ENCODE measurements around the gene SPACA9. TPM values are rescaled to one million over a fixed set of nuclear protein-coding genes. Genes with fewer than 3 reads are reported as not detected.

Gene SPACA9
- 3.1 and 4.1 TPM in 2 replicates for polyA plus RNA-seq (2011; rRNA removed)
- polyA plus RNA-seq (2012; cell fraction: cytosol; rRNA removed) = 4.7 and 5.5 TPM in 2 replicates
- polyA plus RNA-seq (2012; cell fraction: nucleus; rRNA removed) = 3.7 and 3.8 TPM in 2 replicates
- polyA plus RNA-seq (2017; fragmentation: RNase III; extraction: RNeasy Plus Mini Kit Qiagen cat#74134 plus additional on column Dnase treatment) = 3.6 to 4.7 TPM (median 3.7 TPM) in 3 replicates
- polyA minus RNA-seq (2011; rRNA and poly(A)+ RNA removed) = 4.7 and 5.4 TPM in 2 replicates

- no peak for FAIRE-seq
- CTCF ChIA-PET = interaction anchor here (0.6 to 2.7 kb wide), 4 partner anchors 23 to 1121 kb away, joined by 3 to 18 read pairs (median 3); no protein-coding TSS in a partner anchor
- POLR2A ChIA-PET = no interaction called here
- peak within 1 kb of the TSS; percentile 89 to 95 for H3K27ac ChIP-seq
- TF ChIP-seq SMC3 (IDR thresholded peaks at IDR 0.05) (no peak), RCOR1 (IDR thresholded peaks at IDR 0.05; ENCODE audit: low read depth, low read length) (no peak), HEYL (CRISPR knock-in tag; IDR thresholded peaks at IDR 0.05) (no peak), ESRRA (IDR thresholded peaks at IDR 0.05; ENCODE audit: borderline replicate concordance, low read length) (no peak), ZC3H11A (IDR thresholded peaks at IDR 0.05) (no peak), HES2 (IDR thresholded peaks at IDR 0.05) (no peak), RFX5 (IDR thresholded peaks at IDR 0.05) (no peak), CBX8 (IDR thresholded peaks at IDR 0.05) (no peak), NFE2L2 (conservative IDR thresholded peaks at IDR 0.05; ENCODE audit: low read length) (no peak), FOXS1 (CRISPR knock-in tag; IDR thresholded peaks at IDR 0.05) (no peak), E2F6 (IDR thresholded peaks at IDR 0.05; ENCODE audit: borderline replicate concordance, low read depth) (no peak), MAZ (IDR thresholded peaks at IDR 0.05; ENCODE audit: borderline replicate concordance, low read depth, low read length) (no peak), POLR2A (IDR thresholded peaks at IDR 0.05; ENCODE audit: low read length) (no peak; the same call in 1 of the 2 replicates), CEBPB (IDR thresholded peaks at IDR 0.05) (no peak), MYC (IDR thresholded peaks at IDR 0.05; ENCODE audit: borderline replicate concordance, low read length) (no peak), HDAC2 (IDR thresholded peaks at IDR 0.05) (no peak), EHMT2 (IDR thresholded peaks at IDR 0.05; ENCODE audit: low read depth) (no peak), NPAS2 (CRISPR knock-in tag; IDR thresholded peaks at IDR 0.05; ENCODE audit: borderline replicate concordance) (no peak)
- H3K4me1 ChIP-seq = peaks cover 8% of the 10 kb centered on the region; the same call in 1 of the 3 replicates
- H3K9me3 ChIP-seq = no peaks in the 10 kb centered on the region
- 40% methylated on average over 29 of the region's 42 CpGs for WGBS (ENCODE audit: missing lambda C conversion rate)
- peak within 1 kb of the TSS; percentile 97 for H3K4me2 ChIP-seq
- DNase-seq (ENCODE audit: low read depth in 1 of 2, low spot score in 1 of 2) = peak; percentile 63 to 78
- peak; percentile 62 to 82 for ATAC-seq
- peak within 1 kb of the TSS; percentile 97 for H3K4me3 ChIP-seq
These were observed at the start of gene SPACA9 for GRCh38 chr9:132878695-132879456. Gene SPACA9 (plus strand): TSS chr9:132878898. CDS start chr9:132883948, 5,050 bp downstream.

GRCh38 chr9:132832171-132832881 lies 46.4 kb upstream of the SPACA9 start:
- Histone ChIP-seq H3K27ac (no peak overlapping the region), H3K4me2 (no peak overlapping the region), H3K9me3 (no peaks in the 10 kb centered on the region), H3K4me1 (no peaks in the 10 kb centered on the region), H3K4me3 (no peak overlapping the region)
- CTCF ChIA-PET = interaction anchor here (0.6 to 2.4 kb wide), 4 partner anchors 15 to 618 kb away, joined by 3 to 9 read pairs (median 4); no protein-coding TSS in a partner anchor
- ATAC-seq (no peak), FAIRE-seq (no peak), DNase-seq (ENCODE audit: low read depth in 1 of 2, low spot score in 1 of 2) (no peak)
- WGBS (ENCODE audit: missing lambda C conversion rate) = 48% methylated on average over 9 of the region's 9 CpGs
- TF ChIP-seq FOSL2 (IDR thresholded peaks at IDR 0.05) (no peak), FOSL2 (CRISPR knock-in tag; IDR thresholded peaks at IDR 0.05) (no peak)
- POLR2A ChIA-PET = no interaction called here

GRCh38 chr9:132833550-132834121 lies 45.1 kb upstream of the SPACA9 start:
- ATAC-seq = peak in 1 of 2 experiments; percentile 13; a peak in 1 of 6 replicates
- POLR2A ChIA-PET = no interaction called here
- Histone ChIP-seq H3K4me2 (no peak overlapping the region), H3K4me1 (no peaks in the 10 kb centered on the region), H3K27ac (no peak overlapping the region), H3K4me3 (no peak overlapping the region), H3K9me3 (no peaks in the 10 kb centered on the region)
- no peak for FAIRE-seq
- TF ChIP-seq ZSCAN20 (CRISPR knock-in tag; IDR thresholded peaks at IDR 0.05) (no peak), HOXB5 (CRISPR knock-in tag; IDR thresholded peaks at IDR 0.05) (no peak), CEBPB (IDR thresholded peaks at IDR 0.05) (no peak), BCL3 (IDR thresholded peaks at IDR 0.05) (no peak), HOXA7 (CRISPR knock-in tag; IDR thresholded peaks at IDR 0.05) (no peak), HOXB13 (CRISPR knock-in tag; IDR thresholded peaks at IDR 0.05; ENCODE audit: low read depth) (no peak), NFE2L2 (conservative IDR thresholded peaks at IDR 0.05; ENCODE audit: low read length) (no peak)
- WGBS (ENCODE audit: missing lambda C conversion rate) = 79% methylated on average over 24 of the region's 24 CpGs
- CTCF ChIA-PET = interaction anchor here (1.2 to 2.4 kb wide), 2 partner anchors 67 to 68 kb away, joined by 3 to 9 read pairs; no protein-coding TSS in a partner anchor
- DNase-seq (ENCODE audit: low read depth in 1 of 2, low spot score in 1 of 2) = no peak
